IMR-90 (cell line): ENCODE data around the gene RIC3.

ENCODE experiments used
- BHLHE40 ChIP-seq: fragments of 150-350 bp; IDR thresholded peaks from 2 replicates; pipeline ENCODE4 v1.6.1; 2016; ENCODE audit warnings: mild to moderate bottlenecking, low read depth, low read length
- CEBPB ChIP-seq: IDR thresholded peaks from 2 replicates; pipeline ENCODE4 v1.6.1; 2012; ENCODE audit warnings: low read depth, low read length, improper control_type of control experiment
- CTCF ChIP-seq: conservative IDR thresholded peaks from 2 replicates; pipeline ENCODE4 v1.5.1; 2012; ENCODE audit warnings: mild to moderate bottlenecking, low read depth, low read length, improper control_type of control experiment
- MAFK ChIP-seq: IDR thresholded peaks from 2 replicates; pipeline ENCODE4 v1.6.1; 2012; ENCODE audit warnings: low read depth, low read length, improper control_type of control experiment
- MAZ ChIP-seq: IDR thresholded peaks from 2 replicates; pipeline ENCODE4 v1.6.1; 2012; ENCODE audit warnings: low read depth, mild to moderate bottlenecking, low read length, improper control_type of control experiment, moderate library complexity, borderline replicate concordance
- NFE2L2 ChIP-seq: fragments of 150-350 bp; IDR thresholded peaks from 2 replicates; pipeline ENCODE4 v1.6.1; 2016; ENCODE audit warnings: low read depth, mild to moderate bottlenecking, low read length
- POLR2A ChIP-seq: IDR thresholded peaks from 2 replicates; pipeline ENCODE4 v1.6.1; 2012; ENCODE audit warnings: mild to moderate bottlenecking, low read depth, low read length
- RCOR1 ChIP-seq: IDR thresholded peaks from 2 replicates; pipeline ENCODE4 v1.6.1; 2012; ENCODE audit warnings: mild to moderate bottlenecking, low read length, improper control_type of control experiment; ENCODE audit not compliant: insufficient replicate concordance

GRCh38 chr11:8183111-8183510, 14.3 kb upstream of the RIC3 start:
- TF ChIP-seq CTCF (no peak), POLR2A (no peak), CEBPB (no peak), MAFK (no peak), BHLHE40 (no peak), MAZ (no peak), RCOR1 (no peak), NFE2L2 (no peak)
